ENCODE measurements around the gene RAD21L1. TPM values are rescaled to one million over a fixed set of nuclear protein-coding genes. Genes with fewer than 3 reads are reported as not detected.

Gene RAD21L1
- polyA plus RNA-seq, 3 donors: not detected

DNA sequence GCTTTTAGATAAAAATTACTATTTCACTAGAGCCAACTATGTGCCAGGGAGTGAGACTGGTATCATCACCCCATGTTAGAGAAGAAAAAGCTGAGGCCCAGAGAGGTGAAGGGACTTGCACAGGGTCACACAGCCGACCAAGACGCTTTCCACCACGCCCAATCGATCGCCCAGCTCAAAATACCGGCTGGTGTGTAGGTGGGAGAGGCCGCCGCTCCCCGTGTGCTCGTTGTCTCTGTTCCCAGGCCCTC is 40.0 kb downstream of the RAD21L1 start:
- DNase-seq: no peak
- H3K4me3 ChIP-seq (replicated peaks in 1 of 3; ENCODE audit: low read depth in 2 of 3, low read length in 3 of 3): peak overlapping the region in 1 of 3 experiments; percentile 69
- H3K27me3 Mint-ChIP-seq (ENCODE audit: low read depth in 3 of 3): peaks cover 31 to 55% (median 41%) of the 10 kb centered on the region in 3 donors
- no peak overlapping the region for H3K27ac ChIP-seq (ENCODE audit: low read depth in 1 of 2, low read length in 2 of 2)
- H4K20me1 ChIP-seq (ENCODE audit: insufficient read depth, low read length): no peaks in the 10 kb centered on the region
- H3K27me3 ChIP-seq (ENCODE audit: control insufficient read depth in 2 of 2, insufficient read depth in 2 of 2, low read length in 2 of 2): peaks cover 25 to 54% of the 10 kb centered on the region in 2 donors
- no peak overlapping the region for H3K27ac Mint-ChIP-seq
- peaks cover 4 to 8% of the 10 kb centered on the region in 2 donors for H3K9me3 ChIP-seq (replicated peaks in 1 of 2; ENCODE audit: control insufficient read depth in 1 of 2, insufficient read depth in 1 of 2, low read length in 2 of 2)
- peaks cover 0 to 9% of the 10 kb centered on the region in 2 donors for H3K36me3 Mint-ChIP-seq
- H3K4me1 Mint-ChIP-seq: peaks cover 10% of the 10 kb centered on the region
- H3K4me1 ChIP-seq (ENCODE audit: control insufficient read depth in 1 of 2, insufficient read depth in 2 of 2, low read length in 2 of 2): peaks cover 6 to 12% of the 10 kb centered on the region in 2 donors
- H3K79me2 ChIP-seq (ENCODE audit: insufficient read depth, low read length): no peaks in the 10 kb centered on the region
- H3K4me3 Mint-ChIP-seq: peak overlapping the region; percentile 63 to 82
- no peak overlapping the region for H3K9ac ChIP-seq (ENCODE audit: insufficient read depth, low read length, poor library complexity, severe bottlenecking)
- intact Hi-C loops (cut with micrococcal nuclease): no loop called here
- no peaks in the 10 kb centered on the region for H3K36me3 ChIP-seq (replicated peaks in 1 of 2; ENCODE audit: control insufficient read depth in 1 of 2, insufficient read depth in 2 of 2, low read length in 2 of 2)
- peaks cover 0 to 25% (median 12%) of the 10 kb centered on the region in 7 donors for H3K9me3 Mint-ChIP-seq
- WGBS (ENCODE audit: insufficient coverage): 7% methylated on average over 3 of the region's 10 CpGs
- peak overlapping the region; percentile 81 for H3K4me2 ChIP-seq (replicated peaks; ENCODE audit: extremely low read depth, low read length, poor library complexity, severe bottlenecking)
- TF ChIP-seq, protein P1, sequence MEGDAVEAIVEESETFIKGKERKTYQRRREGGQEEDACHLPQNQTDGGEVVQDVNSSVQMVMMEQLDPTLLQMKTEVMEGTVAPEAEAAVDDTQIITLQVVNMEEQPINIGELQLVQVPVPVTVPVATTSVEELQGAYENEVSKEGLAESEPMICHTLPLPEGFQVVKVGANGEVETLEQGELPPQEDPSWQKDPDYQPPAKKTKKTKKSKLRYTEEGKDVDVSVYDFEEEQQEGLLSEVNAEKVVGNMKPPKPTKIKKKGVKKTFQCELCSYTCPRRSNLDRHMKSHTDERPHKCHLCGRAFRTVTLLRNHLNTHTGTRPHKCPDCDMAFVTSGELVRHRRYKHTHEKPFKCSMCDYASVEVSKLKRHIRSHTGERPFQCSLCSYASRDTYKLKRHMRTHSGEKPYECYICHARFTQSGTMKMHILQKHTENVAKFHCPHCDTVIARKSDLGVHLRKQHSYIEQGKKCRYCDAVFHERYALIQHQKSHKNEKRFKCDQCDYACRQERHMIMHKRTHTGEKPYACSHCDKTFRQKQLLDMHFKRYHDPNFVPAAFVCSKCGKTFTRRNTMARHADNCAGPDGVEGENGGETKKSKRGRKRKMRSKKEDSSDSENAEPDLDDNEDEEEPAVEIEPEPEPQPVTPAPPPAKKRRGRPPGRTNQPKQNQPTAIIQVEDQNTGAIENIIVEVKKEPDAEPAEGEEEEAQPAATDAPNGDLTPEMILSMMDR (IDR thresholded peaks at IDR 0.05): no peak
- H2AFZ ChIP-seq (ENCODE audit: insufficient read depth, low read depth, low read length, poor library complexity, severe bottlenecking): peak overlapping the region; percentile 76

DNA sequence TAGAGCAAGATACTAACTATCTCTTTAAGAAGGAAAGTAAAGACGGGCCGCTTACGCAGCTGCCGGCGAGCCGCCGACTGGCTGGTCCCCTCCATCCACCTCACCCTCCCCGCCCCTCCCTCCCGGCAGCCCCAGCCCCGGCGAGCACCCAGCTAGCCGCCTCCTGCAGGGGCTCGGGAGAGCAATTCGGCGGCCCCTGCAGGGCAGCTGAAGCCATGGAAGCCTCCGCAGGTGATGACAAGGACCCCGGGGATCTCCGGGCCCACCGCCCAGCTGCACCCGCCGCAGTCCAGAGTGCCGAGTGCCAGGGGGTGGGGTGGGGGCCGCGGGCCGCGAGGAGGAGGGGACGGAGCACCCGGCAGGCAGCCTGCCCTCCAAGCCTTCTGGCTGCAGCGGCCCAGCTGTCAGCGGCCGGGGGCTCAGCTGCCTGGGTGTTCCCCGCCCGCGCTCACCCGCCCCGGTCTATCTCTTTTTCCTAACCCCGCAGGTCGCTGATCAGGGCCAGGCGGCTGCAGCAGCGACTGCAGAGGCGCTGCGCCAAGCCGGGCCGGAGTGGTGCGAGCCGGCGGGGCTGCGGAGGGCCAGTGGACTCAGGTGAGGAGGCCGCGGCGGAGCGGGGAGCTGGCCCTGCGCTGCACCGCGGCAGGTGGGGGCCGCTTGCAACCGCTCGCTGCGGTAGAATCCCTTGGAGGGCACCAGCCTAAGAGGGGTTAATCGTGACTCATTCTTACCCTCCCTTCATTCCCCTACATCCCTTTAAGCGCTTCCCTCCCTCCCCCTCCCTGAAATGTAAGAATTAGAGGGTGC is 40.5 kb downstream of the RAD21L1 start, which contains the start of gene SNPH:
TSS of gene SNPH (plus strand) at position 128 of the 807 bp plus-strand sequence. CDS start 29,946 bp downstream, outside the sequence.
- WGBS (ENCODE audit: insufficient coverage): under 1% methylated on average over 48 of the region's 61 CpGs
- H3K36me3 Mint-ChIP-seq: peaks cover 0 to 9% of the 10 kb centered on the region in 2 donors

More for the DNA sequence above, 40.5 kb downstream of the RAD21L1 start, which contains the start of gene SNPH:
- Histone ChIP-seq H2AFZ (ENCODE audit: insufficient read depth, low read depth, low read length, poor library complexity, severe bottlenecking) (peak within 1 kb of the TSS; percentile 76), H3K9me3 (replicated peaks in 1 of 2; ENCODE audit: control insufficient read depth in 1 of 2, insufficient read depth in 1 of 2, low read length in 2 of 2) (peaks cover 4 to 8% of the 10 kb centered on the region in 2 donors), H3K4me1 (ENCODE audit: control insufficient read depth in 1 of 2, insufficient read depth in 2 of 2, low read length in 2 of 2) (peaks cover 6 to 12% of the 10 kb centered on the region in 2 donors), H3K27me3 (ENCODE audit: control insufficient read depth in 2 of 2, insufficient read depth in 2 of 2, low read length in 2 of 2) (peaks cover 23 to 52% of the 10 kb centered on the region in 2 donors), H3K4me2 (replicated peaks; ENCODE audit: extremely low read depth, low read length, poor library complexity, severe bottlenecking) (peak within 1 kb of the TSS; percentile 81), H3K9ac (ENCODE audit: insufficient read depth, low read length, poor library complexity, severe bottlenecking) (no peak within 1 kb of the TSS), H3K27ac (ENCODE audit: low read depth in 1 of 2, low read length in 2 of 2) (no peak within 1 kb of the TSS), H3K4me3 (replicated peaks in 1 of 3; ENCODE audit: low read depth in 2 of 3, low read length in 3 of 3) (peak within 1 kb of the TSS; percentile 24 to 69 (median 28)), H3K36me3 (replicated peaks in 1 of 2; ENCODE audit: control insufficient read depth in 1 of 2, insufficient read depth in 2 of 2, low read length in 2 of 2) (no peaks in the 10 kb centered on the region), H4K20me1 (ENCODE audit: insufficient read depth, low read length) (no peaks in the 10 kb centered on the region), H3K79me2 (ENCODE audit: insufficient read depth, low read length) (no peaks in the 10 kb centered on the region)
- peaks cover 31 to 52% (median 39%) of the 10 kb centered on the region in 3 donors for H3K27me3 Mint-ChIP-seq (ENCODE audit: low read depth in 3 of 3)
- peak within 1 kb of the TSS; percentile 63 to 82 for H3K4me3 Mint-ChIP-seq
- H3K4me1 Mint-ChIP-seq: peaks cover 10% of the 10 kb centered on the region
- H3K27ac Mint-ChIP-seq: no peak within 1 kb of the TSS
- peaks cover 0 to 25% (median 12%) of the 10 kb centered on the region in 7 donors for H3K9me3 Mint-ChIP-seq
- TF ChIP-seq, protein P1 (IDR thresholded peaks at IDR 0.05): no peak
- intact Hi-C loops (cut with micrococcal nuclease): no loop called here
- peak in 2 of 3 donors; percentile 5 to 13 for DNase-seq
